GM18498 (cell line): Measurements from ENCODE around the gene GATAD2B.

Experiments
- ATAC-seq: cut with Tn5 transposase; IDR thresholded peaks from one replicate; pipeline ENCODE4 v1.9.1; 2021; ENCODE audit warnings: mild to moderate bottlenecking, moderate library complexity; ENCODE audit not compliant: unreplicated experiment

GATAD2B gene

DNA sequence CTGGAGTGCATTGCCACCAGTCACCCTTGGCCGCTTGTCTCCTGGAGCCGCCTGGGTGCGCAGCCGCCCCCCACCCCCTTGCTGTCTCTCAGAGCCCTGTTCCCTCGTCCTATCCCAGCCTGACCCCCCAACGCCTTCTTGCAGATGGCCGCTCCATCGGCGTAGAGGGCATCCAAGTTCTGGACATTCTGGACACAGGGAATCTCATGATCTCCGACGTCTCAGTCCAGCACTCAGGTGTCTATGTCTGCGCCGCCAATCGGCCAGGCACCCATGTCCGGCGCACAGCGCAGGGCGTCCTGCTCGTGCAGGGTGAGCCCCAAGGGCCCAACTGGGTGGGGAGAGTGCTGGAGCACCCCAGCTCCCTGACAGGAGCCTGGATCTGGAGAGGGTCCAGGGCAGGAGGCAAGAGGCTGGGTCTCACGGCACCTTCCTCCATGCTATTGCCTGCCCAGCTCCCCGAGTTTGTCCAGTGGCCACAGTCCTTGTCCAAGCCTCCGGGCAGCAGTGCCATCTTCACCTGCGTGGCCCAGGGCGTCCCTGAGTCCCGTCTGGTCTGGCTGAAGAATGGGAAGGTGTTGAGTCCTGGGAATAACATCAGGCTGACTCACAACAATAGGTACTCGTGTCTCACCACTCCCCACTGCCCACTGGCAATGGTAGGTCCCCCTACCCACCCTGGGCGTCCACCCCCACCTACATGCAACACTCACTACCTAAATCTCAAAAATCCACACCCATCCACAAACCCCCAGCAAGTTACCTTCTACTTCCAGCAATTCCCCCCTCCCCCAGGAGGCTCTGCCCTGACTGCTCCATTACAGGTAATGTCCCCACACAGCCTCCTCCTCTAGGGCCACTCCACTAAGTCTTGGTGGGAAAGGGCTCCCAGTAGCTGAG is 123.0 kb downstream of the GATAD2B start:
- no peak for ATAC-seq

DNA sequence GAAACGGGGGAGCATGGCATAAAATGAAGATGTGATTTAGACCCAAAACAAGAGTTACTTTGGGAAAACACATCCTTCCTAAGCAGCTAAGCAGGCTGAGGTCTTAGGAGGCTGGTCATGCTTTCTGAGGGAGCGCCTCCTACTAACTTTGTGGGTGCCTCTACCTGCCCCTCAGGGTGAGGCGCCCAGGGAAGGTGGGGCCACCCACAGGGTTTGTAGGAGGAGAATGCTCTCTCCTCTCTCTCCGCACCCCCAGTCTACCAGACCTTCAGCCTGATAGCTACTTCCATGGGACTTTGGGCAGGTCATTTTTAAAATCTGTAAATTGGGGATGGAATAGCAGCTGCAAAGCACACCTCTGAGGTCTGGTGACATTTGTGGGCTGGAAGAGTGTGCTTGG is 123.8 kb downstream of the GATAD2B start:
- no peak for ATAC-seq

DNA sequence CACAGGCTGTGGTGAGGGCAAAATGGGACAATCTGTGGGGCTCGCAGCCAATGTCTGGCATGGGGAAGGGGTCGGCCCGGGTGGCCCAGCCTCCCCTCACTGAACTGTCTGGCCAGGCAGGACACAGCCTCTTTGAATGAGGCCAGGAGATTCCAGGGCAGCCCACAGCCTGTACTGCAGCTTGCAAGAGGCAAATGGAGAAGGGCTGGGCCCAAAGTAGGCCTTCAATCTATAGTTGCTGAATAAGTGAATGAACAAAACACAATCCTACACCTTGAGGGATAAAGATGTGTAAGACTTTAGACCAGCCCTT is 124.3 kb downstream of the GATAD2B start:
- ATAC-seq: no peak

DNA sequence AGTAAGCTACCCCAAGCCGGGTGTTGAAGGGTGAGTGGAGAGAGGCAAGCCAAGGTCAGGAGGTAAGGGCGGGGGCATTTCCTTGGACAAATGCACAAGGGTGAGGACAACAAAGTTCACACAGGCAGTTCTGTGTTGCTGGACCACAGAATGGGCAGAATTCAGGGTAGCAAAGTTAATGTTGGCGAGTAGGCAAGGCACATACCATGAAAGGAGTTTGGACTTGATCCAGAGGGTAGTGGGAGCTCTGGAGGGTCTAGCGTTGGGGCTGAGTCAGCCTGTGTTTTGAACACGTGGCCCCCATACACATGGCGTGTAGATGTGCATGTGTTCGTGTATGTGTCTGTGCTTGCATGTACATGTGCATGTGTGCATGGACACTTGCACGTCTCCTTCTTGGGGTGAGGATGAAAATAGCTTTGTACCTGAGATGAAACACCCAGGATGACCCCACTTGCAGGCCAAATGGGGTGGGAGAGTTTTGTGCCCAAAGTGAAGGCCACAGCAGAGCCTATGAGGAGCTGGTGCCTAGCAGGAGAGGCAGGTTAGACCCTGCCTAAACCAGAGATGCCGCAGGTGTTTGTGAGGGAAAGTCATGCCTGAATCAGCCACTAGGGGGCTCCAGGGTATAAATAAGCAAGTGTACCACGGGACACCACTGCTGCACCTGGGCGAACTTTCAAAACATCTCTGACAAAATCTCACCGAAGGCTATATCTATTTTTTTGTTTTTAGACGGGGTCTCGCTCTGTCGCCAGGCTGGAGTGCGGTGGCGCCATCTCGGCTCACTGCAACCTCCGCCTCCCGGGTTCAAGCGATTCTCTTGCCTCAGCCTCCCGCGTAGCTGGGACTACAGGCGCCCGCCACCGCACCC is 125.7 kb downstream of the GATAD2B start:
- ATAC-seq: peak; percentile 54

DNA sequence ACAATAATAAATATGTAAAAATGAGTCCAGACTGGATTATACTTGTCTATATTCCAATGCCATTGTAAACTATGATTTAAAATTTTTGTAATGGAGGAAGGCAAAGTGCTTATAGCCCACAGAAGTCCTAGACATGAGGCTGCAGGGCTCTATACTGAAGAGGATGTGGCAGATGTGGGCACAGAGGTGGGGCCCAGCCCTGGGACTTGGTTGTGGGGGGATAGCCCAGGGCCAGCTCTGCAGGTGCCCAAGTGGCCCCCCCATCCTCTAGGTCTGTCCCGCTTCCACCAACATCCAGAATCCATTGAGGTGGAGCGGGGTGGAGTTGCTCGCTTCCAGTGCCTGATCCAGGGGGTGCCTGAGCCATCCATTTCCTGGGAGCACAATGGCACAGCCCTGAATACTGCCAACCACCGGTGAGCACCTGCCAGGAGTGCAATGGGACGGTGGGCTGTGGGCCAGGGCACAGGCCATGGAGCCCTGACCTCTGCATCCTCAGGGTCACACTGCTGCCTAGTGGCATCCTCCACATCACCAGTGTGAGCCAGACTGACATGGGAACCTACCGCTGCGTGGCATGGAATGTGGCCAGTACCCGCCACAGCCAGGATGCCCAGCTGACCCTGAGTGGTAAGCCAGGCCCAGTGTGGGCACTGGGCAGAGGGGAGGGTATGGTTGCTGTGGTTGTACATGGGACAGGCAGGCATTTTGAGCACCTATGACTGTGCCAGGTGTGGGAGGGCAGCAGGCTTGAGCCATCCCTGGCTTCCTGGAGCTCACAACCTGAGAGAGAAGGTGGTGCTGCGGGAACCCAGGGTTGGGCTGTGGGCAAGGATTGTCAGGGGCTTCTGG is 126.6 kb downstream of the GATAD2B start:
- ATAC-seq: no peak

DNA sequence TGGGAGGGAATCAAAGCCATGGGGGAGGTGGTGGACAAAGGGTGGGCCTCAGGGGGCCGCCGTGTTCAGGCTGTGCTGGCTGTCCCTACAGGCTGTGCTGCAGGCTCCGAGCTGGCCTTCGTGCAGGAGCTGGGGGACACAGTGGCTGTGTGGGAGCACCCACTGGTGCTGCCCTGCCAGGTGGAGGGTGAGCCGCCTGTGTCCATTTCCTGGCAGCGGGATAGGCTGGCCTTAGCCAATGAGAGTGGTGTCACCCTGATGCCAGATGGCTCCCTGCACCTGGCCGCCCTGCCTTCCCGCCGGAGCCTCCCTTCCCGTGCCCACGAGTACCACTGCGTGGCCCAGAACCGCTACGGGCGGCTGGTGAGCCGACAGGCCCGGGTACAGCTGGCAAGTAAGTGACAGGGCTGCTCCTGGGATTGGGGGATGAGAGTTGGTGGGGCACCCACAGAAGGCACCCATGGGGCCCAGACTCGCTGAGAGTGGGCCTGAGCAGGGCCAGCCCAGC is 127.4 kb downstream of the GATAD2B start:
- ATAC-seq: no peak

DNA sequence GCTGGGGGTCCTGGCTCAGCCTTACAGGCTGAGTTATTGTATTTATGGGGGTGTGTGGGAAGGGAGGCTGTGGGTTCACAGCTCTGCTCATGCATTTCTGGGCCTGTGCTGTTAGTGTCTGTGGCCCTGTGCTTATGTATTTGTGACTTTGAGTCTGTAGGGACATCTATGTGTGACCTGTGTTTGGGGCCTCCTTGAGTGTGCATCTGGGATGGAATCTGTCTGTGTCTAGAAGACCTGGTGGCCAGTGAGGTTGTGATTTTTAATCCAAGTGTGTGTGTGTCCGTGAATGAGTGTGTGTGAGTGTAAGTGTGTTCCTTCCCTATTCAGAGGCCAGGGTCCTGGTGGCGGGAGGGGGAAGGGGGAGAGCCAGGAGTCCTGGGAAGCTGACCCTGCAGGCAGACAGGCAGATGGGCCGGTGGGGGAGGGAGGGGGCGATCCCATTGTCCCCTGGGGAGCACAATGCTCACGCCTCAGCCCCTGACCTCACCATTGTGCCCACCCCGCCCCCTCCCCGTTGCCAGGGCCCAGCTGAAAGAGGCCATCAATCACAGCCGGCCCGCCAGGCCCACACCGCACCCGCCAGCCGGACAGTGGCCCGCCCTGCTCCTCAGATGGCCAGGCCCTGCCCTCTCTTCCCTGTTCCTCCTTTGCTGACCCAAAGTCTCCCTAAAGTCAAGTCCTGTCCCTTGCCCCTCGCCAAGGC is 128.0 kb downstream of the GATAD2B start:
- no peak for ATAC-seq

DNA sequence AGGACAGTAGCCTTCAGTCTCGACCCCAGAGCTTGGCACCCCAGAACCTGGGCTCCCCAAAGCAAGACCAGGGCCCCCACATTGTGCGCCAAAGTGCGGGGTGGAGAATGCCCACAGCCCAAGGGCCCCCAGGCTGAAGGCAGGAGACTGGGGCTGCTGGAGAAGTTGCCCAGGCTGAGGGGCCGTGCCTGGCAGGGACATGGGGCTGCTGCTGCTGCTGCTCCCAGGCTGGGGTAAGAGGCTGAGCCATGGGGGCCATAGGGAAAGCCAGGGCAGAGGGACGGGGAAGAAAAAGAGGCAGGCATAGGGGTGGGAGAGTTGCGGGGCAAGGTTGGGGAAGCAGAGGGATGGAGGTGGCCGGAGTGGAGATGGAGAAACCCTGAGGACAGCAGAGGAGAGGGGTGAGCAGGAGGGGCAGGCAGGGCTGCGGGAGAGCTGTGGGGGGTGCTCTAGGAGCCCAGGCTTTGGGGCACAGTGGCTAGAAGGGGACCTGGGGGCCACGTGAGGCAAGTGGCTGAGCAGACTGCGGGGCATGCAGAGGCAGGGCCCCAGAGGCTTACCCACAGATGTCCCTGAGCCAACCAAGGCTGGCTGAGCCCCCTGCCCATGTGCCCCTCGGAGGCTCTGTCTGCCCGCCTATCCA is 128.7 kb downstream of the GATAD2B start:
- no peak for ATAC-seq

DNA sequence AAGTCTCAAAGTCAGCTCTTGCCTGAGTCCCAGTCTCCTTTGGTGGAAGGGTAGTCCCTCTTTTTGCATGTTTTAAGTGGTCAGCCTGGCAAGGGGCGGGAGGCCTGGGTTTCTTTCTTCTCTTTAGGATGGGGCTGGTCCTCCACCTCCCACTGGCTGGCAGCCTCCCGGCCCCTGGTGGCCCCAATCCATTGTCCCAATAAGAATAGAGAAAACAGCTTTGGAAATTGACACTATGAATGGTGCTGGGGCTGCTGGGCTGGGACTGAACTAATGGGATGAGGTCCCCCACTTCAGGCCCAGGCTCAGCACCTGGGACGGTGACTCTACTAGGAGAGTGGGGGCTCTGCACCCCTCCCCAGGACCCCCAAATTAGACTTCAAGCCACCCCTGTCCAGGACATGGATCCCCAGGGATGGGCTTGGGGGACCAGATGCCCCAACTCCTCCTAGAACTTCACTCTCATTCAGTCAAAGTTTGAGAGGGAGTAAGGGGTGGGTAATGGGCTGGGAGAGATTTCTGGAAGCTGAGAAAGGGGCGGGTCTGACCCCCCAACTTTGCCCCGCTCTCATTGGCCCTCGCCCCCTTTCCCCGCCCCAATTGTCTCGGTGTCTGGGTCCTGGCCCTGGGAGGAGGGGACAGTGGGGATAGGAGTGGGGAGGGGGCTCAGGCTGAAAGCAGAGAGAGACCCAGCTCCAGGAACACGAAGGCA is 129.4 kb downstream of the GATAD2B start:
- no peak for ATAC-seq

DNA sequence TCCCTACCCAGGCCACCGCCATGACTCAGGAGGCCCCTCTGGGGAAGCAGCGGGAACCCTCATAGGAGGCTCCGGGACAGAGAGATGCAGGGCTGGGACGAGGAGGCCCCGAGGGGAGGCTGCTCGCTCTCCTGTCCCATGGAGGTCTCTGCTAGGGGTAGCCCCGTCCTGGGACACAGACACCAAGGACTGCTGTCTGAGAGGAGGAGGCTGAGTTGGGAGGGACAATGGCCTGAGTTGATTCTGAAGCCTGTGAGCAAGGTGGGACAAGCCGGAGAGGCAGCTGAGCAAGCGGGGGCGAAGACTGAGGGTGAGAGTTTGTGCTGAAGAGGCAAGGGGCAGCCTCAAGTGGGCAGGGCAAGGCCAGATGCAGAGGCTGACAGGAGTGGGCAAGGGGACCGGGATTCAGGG is 130.1 kb downstream of the GATAD2B start:
- ATAC-seq: no peak

DNA sequence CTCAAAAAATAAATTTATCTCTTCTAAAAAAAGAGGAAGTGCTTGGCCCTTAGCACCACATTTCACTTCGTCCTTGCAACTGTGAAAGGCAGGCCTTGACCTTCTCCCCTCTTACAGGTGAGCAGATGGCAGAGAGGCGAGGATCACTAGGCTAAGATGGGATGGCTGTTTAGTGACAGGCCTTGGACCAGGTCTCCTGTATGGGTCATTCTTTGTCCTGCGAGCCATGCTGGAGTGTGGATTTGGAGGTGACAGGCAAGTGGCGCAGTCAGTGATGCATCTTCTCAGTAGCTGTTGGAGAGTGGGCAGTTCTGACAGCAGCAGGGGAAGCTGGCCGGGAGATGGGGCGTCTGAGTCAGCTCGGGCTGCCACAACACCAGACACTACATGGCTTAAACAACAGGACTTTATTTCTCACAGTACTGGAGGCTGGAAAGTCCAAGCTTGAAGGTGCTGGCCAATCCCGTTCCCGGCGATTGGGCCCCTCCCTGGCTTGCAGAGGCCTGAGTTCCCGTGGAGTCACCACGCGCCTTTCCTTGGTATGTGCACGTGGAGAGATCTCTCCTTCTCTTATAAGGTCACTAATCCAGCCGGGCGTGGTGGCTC is 131.0 kb downstream of the GATAD2B start:
- ATAC-seq: peak; percentile 5

DNA sequence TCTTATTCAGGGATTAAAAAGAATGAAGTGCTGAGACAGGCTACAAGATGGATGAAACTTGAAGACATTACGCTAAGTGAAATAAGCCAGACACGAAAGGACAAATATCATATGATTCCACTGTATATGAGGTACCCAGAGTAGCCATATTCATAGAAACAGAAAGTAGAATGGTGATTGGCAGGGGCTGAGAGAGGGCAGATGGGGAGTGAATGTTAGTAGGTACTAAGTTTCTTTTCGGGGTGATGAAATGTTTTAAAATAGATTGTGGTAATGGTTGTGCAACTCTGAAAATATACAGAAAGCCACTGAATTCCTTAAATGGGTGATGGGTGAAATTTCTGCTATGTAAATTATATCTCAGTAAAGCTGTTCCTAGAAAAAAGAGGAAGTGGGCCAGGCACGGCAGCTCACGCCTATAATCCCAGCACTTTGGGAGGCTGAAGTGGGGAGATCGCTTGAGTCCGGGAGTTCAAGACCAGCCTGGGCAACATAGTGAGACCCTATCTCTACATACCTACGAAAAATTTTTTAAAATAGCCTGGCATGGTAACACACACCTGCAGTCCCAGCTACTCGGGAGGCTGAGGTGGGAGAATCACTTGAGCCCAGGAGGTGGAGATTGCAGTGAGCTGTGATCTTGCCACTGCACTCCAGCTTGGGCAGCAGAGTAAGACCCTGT is 131.7 kb downstream of the GATAD2B start:
- peak; percentile 93 for ATAC-seq

DNA sequence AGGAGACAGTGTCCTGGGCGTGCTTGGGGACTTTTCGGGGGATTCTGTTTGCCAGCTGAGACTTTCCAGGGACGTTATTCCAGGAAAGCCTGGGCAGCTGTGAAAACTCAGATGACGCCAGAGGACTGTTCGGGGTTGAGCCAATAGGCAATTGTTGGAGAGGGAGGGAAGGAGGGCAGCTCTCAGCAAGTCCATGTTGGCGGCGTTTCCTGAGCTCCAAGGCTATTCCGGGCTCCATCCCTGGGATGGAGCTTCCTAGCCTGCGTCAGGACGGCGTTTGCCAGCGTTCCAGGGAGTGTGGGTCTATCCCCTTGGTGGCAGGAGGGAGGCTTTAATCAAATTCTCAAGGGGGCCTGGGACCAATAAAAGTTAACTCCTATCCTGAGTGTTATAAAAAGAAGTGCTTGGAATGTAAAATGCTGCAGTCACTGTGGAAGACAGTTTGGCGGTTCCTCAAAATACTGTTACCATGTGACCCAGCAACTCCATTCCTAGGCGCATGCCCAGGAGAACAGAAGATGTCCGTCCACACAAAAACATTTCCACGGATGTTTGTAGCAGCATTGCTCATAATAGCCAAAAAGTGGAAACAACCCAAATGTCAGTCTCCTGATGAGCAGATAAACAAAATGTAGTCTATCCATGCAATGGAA is 132.3 kb downstream of the GATAD2B start:
- peak; percentile 14 for ATAC-seq

DNA sequence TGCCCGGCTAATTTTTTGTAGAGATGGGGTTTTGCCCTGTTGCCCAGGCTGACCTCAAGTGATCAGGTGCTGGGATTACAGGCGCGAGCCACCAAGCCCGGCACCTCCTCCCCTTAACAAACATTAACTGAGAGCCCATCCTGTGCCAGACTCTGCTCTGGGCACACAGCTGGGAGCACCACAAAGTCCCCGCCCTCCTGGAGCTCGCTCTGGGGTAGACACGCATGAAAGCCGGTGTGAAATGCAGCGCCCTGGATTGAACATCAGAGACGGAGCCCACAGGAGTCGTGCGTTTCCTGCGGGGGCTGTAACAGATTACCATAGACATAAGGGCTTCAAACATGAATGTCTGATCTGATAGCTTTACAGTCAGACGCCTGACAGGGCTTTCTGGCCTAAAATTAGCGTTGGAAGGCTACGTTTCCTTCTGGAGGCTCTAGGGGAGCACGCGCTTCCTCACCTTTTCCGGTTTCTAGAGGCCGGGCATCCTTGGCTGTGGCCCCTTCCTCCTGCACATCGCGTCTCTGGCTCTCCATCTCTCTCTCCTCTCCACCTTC is 133.2 kb downstream of the GATAD2B start:
- ATAC-seq: no peak

DNA sequence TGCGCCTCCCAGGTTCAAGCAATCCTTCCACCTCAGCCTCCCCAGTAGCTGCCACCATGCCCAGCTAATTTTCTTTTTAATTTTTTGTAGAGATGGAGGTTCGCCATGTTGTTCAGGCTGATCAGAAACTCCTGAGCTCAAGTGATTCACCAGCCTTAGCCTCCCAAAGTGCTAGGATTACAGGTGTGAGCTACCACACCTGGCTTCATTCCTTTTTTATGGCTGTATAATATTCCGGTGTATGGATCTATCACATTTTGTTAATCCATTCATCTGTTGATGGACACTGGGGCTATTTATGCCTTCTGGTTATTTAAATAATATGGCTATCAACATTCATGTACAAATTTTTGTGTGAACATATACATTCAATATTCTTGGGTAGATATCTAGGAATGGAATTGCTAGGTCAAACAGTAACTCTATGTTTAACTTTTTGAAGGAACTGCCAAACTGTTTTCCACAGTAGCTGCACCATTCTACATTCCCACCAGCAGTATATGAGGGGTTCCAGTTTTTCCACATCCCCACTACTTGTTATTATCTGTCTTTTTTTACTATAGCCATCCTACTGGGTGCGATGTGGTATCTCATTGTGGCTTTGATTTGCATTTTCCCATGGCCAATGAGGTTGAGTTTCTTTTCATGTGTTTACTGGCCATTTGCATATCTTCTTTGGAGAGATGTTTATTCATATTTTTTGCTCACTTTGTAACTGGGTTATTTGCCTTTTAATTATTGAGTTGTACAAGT is 136.6 kb downstream of the GATAD2B start:
- ATAC-seq: no peak
